OCI-LY1 (cell line): Measurements from ENCODE around the gene PGBD5.

Experiments
- H2AFZ ChIP-seq: fragments of 200-600 bp; sonication (generic), shearing (Covaris generic); 2 replicates; pipeline ENCODE4 v1.6.0; 2014; ENCODE audit warnings: antibody characterized with exemption, mild to moderate bottlenecking, low read length
- H3F3A ChIP-seq: fragments of 200-600 bp; sonication (generic), shearing (Covaris generic); 2 replicates; pipeline ENCODE4 v1.6.0; 2014; ENCODE audit warnings: mild to moderate bottlenecking, antibody characterized with exemption, low read length, moderate library complexity; ENCODE audit not compliant: insufficient read depth
- H3K27ac ChIP-seq: fragments of 200-600 bp; sonication (generic); 2 replicates; pipeline ENCODE4 v1.5.1; 2014; ENCODE audit warnings: low read length, mixed run types, mild to moderate bottlenecking, low read depth; ENCODE audit not compliant: poor library complexity, severe bottlenecking
- H3K27me3 ChIP-seq: fragments of 200-600 bp; sonication (generic); 2 replicates; pipeline ENCODE4 v1.6.0; 2014; ENCODE audit warnings: antibody characterized with exemption, mild to moderate bottlenecking, low read length, moderate library complexity; ENCODE audit not compliant: insufficient read depth
- H3K36me3 ChIP-seq: fragments of 200-600 bp; sonication (generic); 2 replicates; pipeline ENCODE4 v1.6.1; 2014; ENCODE audit warnings: mild to moderate bottlenecking, antibody characterized with exemption, low read length, moderate library complexity, mixed read lengths; ENCODE audit not compliant: insufficient read depth
- H3K4me1 ChIP-seq: fragments of 200-600 bp; sonication (generic); 2 replicates; pipeline ENCODE4 v1.5.1; 2014; ENCODE audit warnings: mild to moderate bottlenecking, low read length, moderate library complexity; ENCODE audit not compliant: insufficient read depth, severe bottlenecking
- H3K4me2 ChIP-seq: fragments of 200-600 bp; sonication (generic), shearing (Covaris generic); 2 replicates; pipeline ENCODE4 v1.6.1; 2014; ENCODE audit warnings: low read length
- H3K4me3 ChIP-seq: fragments of 200-600 bp; sonication (generic); 2 replicates; pipeline ENCODE4 v1.5.1; 2014; ENCODE audit warnings: low read length, low read depth, mild to moderate bottlenecking, mixed read lengths; ENCODE audit not compliant: poor library complexity, severe bottlenecking
- H3K79me2 ChIP-seq: fragments of 200-600 bp; shearing (Covaris generic); 2 replicates; pipeline ENCODE4 v1.6.1; 2016; ENCODE audit warnings: mixed run types, low read length, mixed read lengths; ENCODE audit not compliant: insufficient read depth
- H3K9ac ChIP-seq: fragments of 200-600 bp; sonication (generic), shearing (Covaris generic); 2 replicates; pipeline ENCODE4 v1.6.1; 2014; ENCODE audit warnings: mild to moderate bottlenecking, low read length, mixed read lengths
- H3K9me2 ChIP-seq: fragments of 200-600 bp; sonication (generic), shearing (Covaris generic); 2 replicates; pipeline ENCODE4 v1.6.1; 2014; ENCODE audit warnings: low read depth, mild to moderate bottlenecking, low read length, mixed read lengths
- H3K9me3 ChIP-seq: fragments of 200-600 bp; shearing (Covaris generic); 2 replicates; pipeline ENCODE4 v1.6.1; 2014; ENCODE audit warnings: low read length, mixed read lengths
- H4K20me1 ChIP-seq: fragments of 200-600 bp; sonication (generic), shearing (Covaris generic); 2 replicates; pipeline ENCODE4 v1.6.0; 2016; ENCODE audit warnings: mild to moderate bottlenecking, low read length; ENCODE audit not compliant: insufficient read depth
- CTCF ChIP-seq: fragments of 200-600 bp; sonication (generic), shearing (Covaris generic); IDR thresholded peaks from 2 replicates; pipeline ENCODE4 v1.5.1; 2017; ENCODE audit warnings: mild to moderate bottlenecking, antibody characterized with exemption, low read length, moderate library complexity, mixed read lengths
- EZH2 ChIP-seq: fragments of 200-600 bp; sonication (generic), shearing (Covaris generic); IDR thresholded peaks from 2 replicates; pipeline ENCODE4 v1.8.0; 2017; ENCODE audit warnings: borderline replicate concordance, mixed run types, mild to moderate bottlenecking, antibody characterized with exemption, low read length, moderate library complexity, mixed read lengths

PGBD5 gene

GRCh38 chr1:230307213-230307612 lies 118.9 kb downstream of the PGBD5 start:
- no peaks in the 10 kb centered on the region for H3K27me3 ChIP-seq
- no peak overlapping the region for H3K4me3 ChIP-seq
- no peak overlapping the region for H3K9ac ChIP-seq
- no peaks in the 10 kb centered on the region for H3K36me3 ChIP-seq
- TF ChIP-seq EZH2 (no peak), CTCF (no peak)
- H3F3A ChIP-seq = no peaks in the 10 kb centered on the region
- H3K4me2 ChIP-seq = no peak overlapping the region
- no peaks in the 10 kb centered on the region for H3K9me2 ChIP-seq
- no peaks in the 10 kb centered on the region for H3K9me3 ChIP-seq
- no peaks in the 10 kb centered on the region for H4K20me1 ChIP-seq
- H3K27ac ChIP-seq = no peak overlapping the region
- H3K79me2 ChIP-seq = no peaks in the 10 kb centered on the region
- H2AFZ ChIP-seq = no peak overlapping the region
- H3K4me1 ChIP-seq = peaks cover 37% of the 10 kb centered on the region

- Histone ChIP-seq H3F3A (no peaks in the 10 kb centered on the region), H3K9ac (no peak overlapping the region), H3K27ac (no peak overlapping the region), H3K4me1 (peaks cover 47% of the 10 kb centered on the region), H3K27me3 (no peaks in the 10 kb centered on the region), H3K79me2 (no peaks in the 10 kb centered on the region), H3K4me2 (no peak overlapping the region), H3K36me3 (no peaks in the 10 kb centered on the region), H3K9me2 (no peaks in the 10 kb centered on the region), H2AFZ (peak overlapping the region; percentile 74; the same call in 1 of the 2 replicates), H4K20me1 (no peaks in the 10 kb centered on the region), H3K4me3 (no peak overlapping the region), H3K9me3 (no peaks in the 10 kb centered on the region)
- no peak for TF ChIP-seq EZH2
- peak; percentile 58 for TF ChIP-seq CTCF
Observed at GRCh38 chr1:230306169-230306568, 120.0 kb downstream of the PGBD5 start.

- H3K27me3 ChIP-seq = no peaks in the 10 kb centered on the region
- no peaks in the 10 kb centered on the region for H4K20me1 ChIP-seq
- no peaks in the 10 kb centered on the region for H3K79me2 ChIP-seq
- H3K4me2 ChIP-seq = no peak overlapping the region
- no peak overlapping the region for H3K4me3 ChIP-seq
- no peaks in the 10 kb centered on the region for H3F3A ChIP-seq
- H3K4me1 ChIP-seq = peaks cover 69% of the 10 kb centered on the region
- H3K9me2 ChIP-seq = no peaks in the 10 kb centered on the region
- no peak overlapping the region for H3K9ac ChIP-seq
- H2AFZ ChIP-seq = no peak overlapping the region
- TF ChIP-seq CTCF (no peak), EZH2 (no peak)
- no peaks in the 10 kb centered on the region for H3K36me3 ChIP-seq
- peak overlapping the region; percentile 35 for H3K27ac ChIP-seq
- no peaks in the 10 kb centered on the region for H3K9me3 ChIP-seq
Observed at GRCh38 chr1:230303822-230304221, 122.3 kb downstream of the PGBD5 start.
